ENCODE measurements around the gene OCA2. TPM values are rescaled to one million over a fixed set of nuclear protein-coding genes. Genes with fewer than 3 reads are reported as not detected.
A peak's percentile ranks its signal among the peaks of the same experiment; 100 is the strongest.

Gene OCA2
- total and polyA plus RNA-seq, 4 donors, result 0.49 to 23.0 (median 2.3) TPM

DNA sequence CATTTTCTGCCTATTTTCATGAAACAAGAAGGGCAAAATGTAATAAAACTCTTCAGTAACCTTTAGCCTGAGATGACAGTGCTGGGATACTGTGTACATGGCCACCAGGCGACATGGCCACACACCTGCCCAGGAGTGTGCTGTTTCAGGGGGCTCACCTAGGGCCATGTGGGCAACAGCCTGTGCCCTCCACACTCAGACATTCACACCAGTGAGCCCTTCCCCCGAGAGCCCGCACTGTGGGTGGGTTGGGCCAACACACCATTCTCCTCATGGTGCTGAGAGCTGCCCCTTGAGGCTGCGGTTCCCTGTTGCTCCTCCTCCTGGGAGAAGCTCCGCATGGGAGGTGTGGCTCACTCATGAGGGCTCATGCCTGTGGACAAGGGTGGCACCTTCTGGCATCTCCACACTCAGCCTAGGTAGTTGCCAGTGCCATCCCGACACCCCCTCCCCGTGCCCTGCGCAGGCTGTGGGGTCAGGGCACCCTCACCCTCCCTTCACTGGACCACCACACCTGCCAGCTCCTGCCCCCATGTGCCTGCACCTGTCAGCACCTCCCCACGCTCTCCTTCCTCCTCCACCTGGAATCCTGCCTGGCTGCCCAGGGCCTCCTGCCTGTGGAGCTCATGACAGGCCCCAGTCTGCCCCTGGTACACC is 19.7 kb downstream of the OCA2 start:
- H3K27me3 ChIP-seq (ENCODE audit: control insufficient read depth in 3 of 3, insufficient read depth in 3 of 3, low read length in 2 of 3), result no peaks in the 10 kb centered on the region
- ATAC-seq (ENCODE audit: insufficient read depth, low FRiP score) (no peak), DNase-seq (no peak)
- no peak overlapping the region for H3K9ac ChIP-seq (ENCODE audit: insufficient read depth in 1 of 2, low read length in 2 of 2)
- H3K36me3 ChIP-seq (ENCODE audit: control insufficient read depth in 4 of 4, insufficient read depth in 4 of 4, low read length in 4 of 4), result peaks cover 0 to 4% (median 2%) of the 10 kb centered on the region in 4 donors
- peaks cover 0 to 9% (median 0%) of the 10 kb centered on the region in 4 donors for H3K9me3 ChIP-seq (ENCODE audit: control insufficient read depth in 4 of 4, insufficient read depth in 3 of 4, low read length in 3 of 4)
- H3K4me1 ChIP-seq (ENCODE audit: control insufficient read depth in 5 of 5, insufficient read depth in 5 of 5, low read length in 5 of 5), result no peaks in the 10 kb centered on the region
- WGBS, 2 donors, result 84 to 90% methylated on average over 9 of the region's 9 CpGs
- TF ChIP-seq, protein P1, sequence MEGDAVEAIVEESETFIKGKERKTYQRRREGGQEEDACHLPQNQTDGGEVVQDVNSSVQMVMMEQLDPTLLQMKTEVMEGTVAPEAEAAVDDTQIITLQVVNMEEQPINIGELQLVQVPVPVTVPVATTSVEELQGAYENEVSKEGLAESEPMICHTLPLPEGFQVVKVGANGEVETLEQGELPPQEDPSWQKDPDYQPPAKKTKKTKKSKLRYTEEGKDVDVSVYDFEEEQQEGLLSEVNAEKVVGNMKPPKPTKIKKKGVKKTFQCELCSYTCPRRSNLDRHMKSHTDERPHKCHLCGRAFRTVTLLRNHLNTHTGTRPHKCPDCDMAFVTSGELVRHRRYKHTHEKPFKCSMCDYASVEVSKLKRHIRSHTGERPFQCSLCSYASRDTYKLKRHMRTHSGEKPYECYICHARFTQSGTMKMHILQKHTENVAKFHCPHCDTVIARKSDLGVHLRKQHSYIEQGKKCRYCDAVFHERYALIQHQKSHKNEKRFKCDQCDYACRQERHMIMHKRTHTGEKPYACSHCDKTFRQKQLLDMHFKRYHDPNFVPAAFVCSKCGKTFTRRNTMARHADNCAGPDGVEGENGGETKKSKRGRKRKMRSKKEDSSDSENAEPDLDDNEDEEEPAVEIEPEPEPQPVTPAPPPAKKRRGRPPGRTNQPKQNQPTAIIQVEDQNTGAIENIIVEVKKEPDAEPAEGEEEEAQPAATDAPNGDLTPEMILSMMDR (IDR thresholded peaks at IDR 0.05; ENCODE audit: control extremely low read depth, extremely low read depth), result no peak
- no peak overlapping the region for H3K4me3 ChIP-seq
- H3K27ac ChIP-seq (ENCODE audit: low read depth in 1 of 2, low read length in 1 of 2), result no peak overlapping the region

DNA sequence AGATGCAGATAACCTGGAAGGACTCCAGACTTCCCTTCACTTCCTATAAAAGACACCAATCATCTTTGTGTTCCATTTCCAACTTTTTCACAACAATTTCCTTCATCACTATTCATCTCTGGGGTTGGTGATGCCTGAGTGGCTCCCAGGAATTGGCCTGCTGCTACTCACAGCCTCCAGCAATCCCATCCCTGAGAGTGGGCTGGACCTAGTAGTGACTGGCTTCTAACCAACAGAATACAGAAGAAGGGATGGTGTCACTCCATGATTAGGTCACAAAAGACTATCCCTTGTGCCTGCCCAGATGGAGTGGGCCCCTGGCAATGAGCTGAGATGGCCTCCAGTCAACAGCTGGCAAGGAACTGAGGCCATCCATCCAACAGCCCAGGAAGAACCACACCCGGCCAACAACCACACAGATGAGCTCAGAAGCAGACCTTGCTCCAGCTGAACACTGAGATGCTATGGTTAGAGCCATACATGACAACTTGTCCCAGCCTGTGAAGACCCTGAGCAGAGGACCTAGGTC is 20.9 kb downstream of the OCA2 start:
- TF ChIP-seq, protein P1 (IDR thresholded peaks at IDR 0.05; ENCODE audit: control extremely low read depth, extremely low read depth), result no peak
- no peak for DNase-seq
- H3K9ac ChIP-seq (ENCODE audit: insufficient read depth in 1 of 2, low read length in 2 of 2), result no peak overlapping the region
- H3K9me3 ChIP-seq (ENCODE audit: control insufficient read depth in 4 of 4, insufficient read depth in 3 of 4, low read length in 3 of 4), result peaks cover 0 to 7% (median 0%) of the 10 kb centered on the region in 4 donors
- ATAC-seq (ENCODE audit: insufficient read depth, low FRiP score), result no peak
- no peaks in the 10 kb centered on the region for H3K27me3 ChIP-seq (ENCODE audit: control insufficient read depth in 3 of 3, insufficient read depth in 3 of 3, low read length in 2 of 3)
- H3K4me3 ChIP-seq, result no peak overlapping the region
- no peaks in the 10 kb centered on the region for H3K4me1 ChIP-seq (ENCODE audit: control insufficient read depth in 5 of 5, insufficient read depth in 5 of 5, low read length in 5 of 5)
- H3K27ac ChIP-seq (ENCODE audit: low read depth in 1 of 2, low read length in 1 of 2), result no peak overlapping the region
- WGBS, 2 donors, result 80 to 81% methylated on average over 1 of the region's 1 CpG
- peaks cover 0 to 4% (median 2%) of the 10 kb centered on the region in 4 donors for H3K36me3 ChIP-seq (ENCODE audit: control insufficient read depth in 4 of 4, insufficient read depth in 4 of 4, low read length in 4 of 4)

GRCh38 chr15:28075573-28075972 is 23.5 kb downstream of the OCA2 start:
- H3K27me3 ChIP-seq (ENCODE audit: control insufficient read depth in 3 of 3, insufficient read depth in 3 of 3, low read length in 2 of 3), result no peaks in the 10 kb centered on the region
- 51 to 62% methylated on average over 1 of the region's 1 CpG for WGBS, 2 donors
- no peak overlapping the region for H3K9ac ChIP-seq (ENCODE audit: insufficient read depth in 1 of 2, low read length in 2 of 2)
- TF ChIP-seq, protein P1 (IDR thresholded peaks at IDR 0.05; ENCODE audit: control extremely low read depth, extremely low read depth), result no peak
- no peak overlapping the region for H3K27ac ChIP-seq (ENCODE audit: low read depth in 1 of 2, low read length in 1 of 2)
- H3K4me1 ChIP-seq (ENCODE audit: control insufficient read depth in 5 of 5, insufficient read depth in 5 of 5, low read length in 5 of 5), result no peaks in the 10 kb centered on the region
- peaks cover 0 to 7% (median 0%) of the 10 kb centered on the region in 4 donors for H3K9me3 ChIP-seq (ENCODE audit: control insufficient read depth in 4 of 4, insufficient read depth in 3 of 4, low read length in 3 of 4)
- ATAC-seq (ENCODE audit: insufficient read depth, low FRiP score), result no peak
- peaks cover 0 to 4% (median 1%) of the 10 kb centered on the region in 4 donors for H3K36me3 ChIP-seq (ENCODE audit: control insufficient read depth in 4 of 4, insufficient read depth in 4 of 4, low read length in 4 of 4)
- no peak overlapping the region for H3K4me3 ChIP-seq
- DNase-seq, result peak in 2 of 3 donors; percentile 64 to 71

All from lung (tissue), 12 donors.